HG03175 (cell line): ENCODE results near the gene BACH1.
"Not testable (repeated sequence)": the region's sequence is repeated elsewhere in the genome, so short reads cannot be mapped to it uniquely, and the experiment has no call there.

Experiments
- ATAC-seq: cut with Tn5 transposase; IDR thresholded peaks from one replicate; pipeline ENCODE4 v1.9.1; 2021; ENCODE audit warnings: mild to moderate bottlenecking, moderate library complexity; ENCODE audit not compliant: unreplicated experiment

The BACH1 gene

DNA sequence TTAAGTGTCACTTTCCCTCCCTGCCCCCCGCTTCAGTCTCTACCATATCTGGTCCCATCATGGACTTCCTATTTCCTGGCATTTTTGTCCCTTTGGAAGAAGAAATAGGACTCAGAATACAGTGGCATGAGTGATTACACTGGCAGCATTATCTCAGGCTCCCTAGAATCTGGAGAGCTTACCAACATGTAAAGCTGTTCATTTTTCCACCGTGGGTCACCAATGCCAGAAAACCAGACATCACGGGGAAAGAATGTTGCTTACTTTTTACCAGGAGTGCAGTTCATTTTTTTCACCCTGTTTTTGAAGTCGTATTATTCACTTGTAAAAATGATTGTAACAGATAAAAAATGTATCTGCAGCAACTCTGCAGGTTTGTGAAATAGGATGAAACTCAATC, 44.8 kb downstream of the BACH1 start:
- no peak for ATAC-seq

DNA sequence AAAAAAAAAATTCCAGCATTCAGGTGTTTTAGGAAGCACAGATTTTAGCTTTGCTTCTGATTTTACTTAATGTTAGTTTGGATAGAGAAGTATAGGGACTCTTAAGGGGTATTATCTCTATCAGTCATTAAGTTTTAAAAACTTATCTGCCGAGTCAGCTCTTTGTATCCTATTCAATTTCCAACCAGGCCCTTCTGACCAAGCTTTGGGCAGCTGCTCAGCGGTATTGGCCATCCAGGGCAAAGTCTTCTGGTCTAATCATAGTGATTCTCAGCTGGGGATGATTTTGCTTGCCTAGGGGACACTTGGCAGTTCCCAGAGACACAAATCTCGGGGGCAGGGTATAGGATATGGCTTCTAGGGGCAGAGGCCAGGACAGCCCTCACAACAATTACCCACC, 47.6 kb downstream of the BACH1 start:
- no peak for ATAC-seq

DNA sequence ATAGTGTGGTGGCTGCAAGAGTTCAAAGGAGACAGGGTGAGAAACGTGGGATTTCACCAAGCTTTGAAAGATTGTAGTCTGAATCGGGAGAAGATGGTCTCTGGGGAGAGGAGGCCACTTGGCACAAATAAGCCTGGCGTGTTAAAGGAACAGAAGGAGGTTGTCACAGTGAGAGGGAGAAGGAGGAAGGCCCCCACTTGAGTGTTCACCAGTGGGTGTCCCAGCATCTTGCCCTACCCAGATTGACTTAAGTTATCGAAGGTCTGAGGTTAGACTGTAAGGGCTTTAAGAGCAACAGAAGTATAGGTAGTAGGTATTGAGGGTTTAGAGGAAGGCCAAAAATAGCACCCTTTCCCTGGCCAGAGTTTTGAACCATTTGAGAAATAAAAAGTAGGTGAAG, 48.0 kb downstream of the BACH1 start:
- ATAC-seq, result no peak

DNA sequence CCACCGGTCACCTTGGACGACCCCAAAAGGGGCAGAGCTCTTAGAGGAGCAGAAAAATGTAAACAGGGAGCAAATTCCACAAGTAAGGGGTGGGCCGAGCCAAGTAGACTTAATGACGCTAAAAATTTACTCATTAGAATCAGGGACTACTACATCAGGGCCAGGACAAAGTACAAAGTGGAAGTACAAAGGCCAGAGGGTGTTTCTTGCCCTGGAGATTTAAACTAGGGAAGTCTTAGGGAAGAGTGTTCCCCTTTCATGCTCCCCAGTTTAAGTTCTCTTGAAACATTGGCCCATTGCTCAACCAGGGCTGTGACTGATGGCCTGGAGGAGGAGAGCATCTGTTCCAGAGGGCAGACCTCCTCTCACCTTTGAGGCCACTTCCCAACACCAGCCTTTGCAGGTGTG, 48.6 kb downstream of the BACH1 start:
- ATAC-seq, result no peak

DNA sequence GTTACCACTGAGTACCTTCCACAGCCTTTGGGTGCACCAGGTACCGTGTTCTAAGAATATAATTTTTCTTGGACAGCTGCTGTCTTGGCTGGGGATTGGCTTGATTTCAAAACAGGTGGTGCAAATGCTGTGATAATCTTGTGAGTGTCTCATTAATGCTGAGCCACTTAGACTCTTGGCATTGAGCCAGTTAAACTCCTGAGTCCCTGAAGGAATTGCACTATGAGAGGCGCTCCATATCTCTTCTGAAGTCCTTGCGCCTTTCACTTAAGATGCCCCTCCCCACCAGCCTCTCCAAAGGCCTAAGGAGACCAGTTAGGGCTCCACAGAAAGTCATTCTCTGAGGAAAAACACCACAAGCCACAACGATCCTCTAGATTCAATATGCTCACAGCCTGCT, 51.0 kb downstream of the BACH1 start:
- ATAC-seq, result no peak

DNA sequence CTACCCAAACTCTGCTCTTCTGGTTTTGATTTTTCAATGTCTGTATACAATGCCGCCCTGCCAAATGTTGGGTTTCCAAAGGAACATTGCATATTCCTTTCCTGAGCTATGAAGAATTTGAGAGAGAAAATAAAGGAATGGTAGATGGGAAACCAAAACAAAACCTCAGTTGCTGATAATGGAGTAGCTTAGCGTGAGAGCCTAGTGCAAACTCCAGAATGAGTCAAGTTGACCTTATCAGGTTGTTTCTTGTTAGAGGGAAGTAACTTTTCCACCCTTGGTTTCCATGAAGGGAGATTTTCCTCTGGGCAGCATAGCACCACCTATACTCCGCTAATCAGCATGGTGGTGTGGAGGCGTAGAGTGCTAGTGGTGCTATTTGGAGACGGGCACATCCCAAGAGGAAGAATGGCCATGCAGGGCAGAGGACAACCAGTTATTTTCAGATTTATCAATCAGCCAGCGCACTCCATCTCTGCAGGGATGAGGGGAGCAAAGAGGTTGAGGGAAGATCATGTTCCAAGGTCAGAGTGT, 51.6 kb downstream of the BACH1 start:
- ATAC-seq, result no peak

DNA sequence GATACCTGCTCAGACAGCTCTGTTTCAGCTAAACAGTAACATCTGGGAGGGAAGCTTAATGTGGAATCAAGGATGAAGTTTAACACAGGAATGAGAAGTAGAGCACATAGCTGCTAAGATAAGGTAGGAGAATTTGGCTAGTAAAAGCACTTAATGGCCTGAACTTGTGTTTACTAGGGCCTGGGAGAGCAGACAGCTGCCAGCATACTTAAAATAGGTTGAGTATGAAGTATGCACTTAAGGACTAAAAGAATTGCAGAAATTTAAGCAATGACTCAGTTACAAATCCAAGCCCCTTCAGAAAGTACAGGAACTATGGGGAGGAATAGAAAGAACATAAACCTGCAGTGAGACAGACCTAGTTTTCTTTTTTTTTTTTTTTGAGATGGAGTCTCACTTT, 53.0 kb downstream of the BACH1 start:
- no peak for ATAC-seq

DNA sequence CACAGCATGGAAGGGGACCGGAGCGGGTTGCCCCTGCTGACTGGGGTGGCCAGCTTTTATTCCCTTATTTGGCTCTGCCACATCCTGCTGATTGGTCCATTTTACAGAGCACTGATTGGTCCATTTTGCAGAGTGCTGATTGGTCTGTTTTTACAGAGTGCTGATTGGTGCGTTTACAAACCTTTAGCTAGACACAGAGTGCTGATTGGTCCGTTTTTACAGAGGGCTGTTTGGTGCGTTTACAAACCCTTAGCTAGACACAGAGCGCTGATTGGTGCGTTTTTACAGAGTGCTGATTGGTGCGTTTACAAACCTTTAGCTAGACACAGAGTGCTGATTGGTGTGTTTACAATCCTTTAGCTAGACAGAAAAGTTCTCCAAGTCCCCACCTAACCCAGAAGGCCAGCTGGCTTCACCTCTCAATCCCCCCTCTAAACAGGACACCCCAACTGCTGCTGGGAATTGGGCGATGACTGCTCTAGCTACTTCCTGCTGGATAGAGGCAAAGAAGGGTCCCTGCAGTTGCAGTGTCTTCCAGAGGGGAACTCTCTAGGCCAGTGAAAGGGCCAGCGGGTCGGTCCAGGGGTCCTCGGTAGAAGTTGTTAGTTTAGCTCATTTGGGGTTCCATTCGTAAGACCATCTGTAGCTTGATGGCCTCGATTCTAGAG, 56.5 kb downstream of the BACH1 start:
- ATAC-seq, result not testable (repeated sequence)

DNA sequence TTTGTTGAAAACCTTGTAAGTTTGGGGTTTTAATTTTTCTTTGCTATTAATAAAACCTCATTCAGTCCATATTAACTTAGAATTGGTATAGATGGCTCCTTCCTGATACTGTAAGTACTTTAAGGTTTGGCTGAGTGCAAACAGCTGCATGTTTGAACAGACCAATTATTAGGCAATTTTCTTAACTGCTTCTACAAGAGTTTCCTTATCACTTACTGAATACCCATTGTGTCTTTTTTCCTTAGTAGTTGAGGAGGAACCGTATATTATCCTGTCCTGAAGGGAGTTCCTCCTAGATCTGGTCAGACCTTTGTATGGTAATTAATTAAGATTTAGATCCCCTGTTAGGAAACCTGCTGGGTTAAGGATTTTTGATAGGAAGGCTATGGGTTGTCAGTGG, 57.6 kb downstream of the BACH1 start:
- not testable (repeated sequence) for ATAC-seq

DNA sequence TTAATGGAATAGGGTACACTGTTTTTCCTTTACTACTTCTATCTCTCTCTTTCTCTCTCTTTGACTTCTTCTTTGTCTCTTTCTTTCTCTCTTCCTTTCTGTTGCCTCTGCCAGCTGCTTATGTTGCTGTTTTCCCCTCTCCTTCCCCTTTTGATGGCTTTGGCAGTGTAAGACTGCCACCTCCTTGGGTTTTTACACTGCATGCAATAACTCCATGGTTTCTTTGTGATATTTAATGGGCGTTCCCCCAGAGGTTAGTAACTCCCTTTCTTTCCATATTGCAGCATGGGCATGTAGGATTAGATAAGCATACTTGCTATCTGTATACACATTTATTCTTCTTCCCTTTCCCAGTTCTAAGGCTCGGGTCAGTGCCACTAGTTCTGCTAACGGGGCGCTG, 58.1 kb downstream of the BACH1 start:
- ATAC-seq, result not testable (repeated sequence)

DNA sequence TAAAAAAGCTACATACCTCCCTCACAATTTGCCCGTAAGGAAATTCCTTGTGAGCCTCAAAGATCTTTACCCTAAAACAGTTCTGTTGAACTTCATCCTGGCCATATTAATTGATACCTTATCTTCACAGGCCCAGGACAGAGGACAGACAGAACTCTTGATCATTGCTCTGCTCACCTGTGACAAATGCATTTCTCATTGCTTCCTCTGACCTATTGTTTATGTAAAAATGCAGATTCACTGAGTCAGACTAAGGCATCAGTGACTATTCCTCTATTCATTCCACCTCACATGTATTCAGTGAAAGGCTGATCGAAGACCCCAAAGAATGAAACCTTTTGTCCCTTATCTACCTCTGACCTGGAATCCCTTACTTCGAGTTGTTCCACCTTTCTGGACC, 61.0 kb downstream of the BACH1 start:
- ATAC-seq, result no peak

DNA sequence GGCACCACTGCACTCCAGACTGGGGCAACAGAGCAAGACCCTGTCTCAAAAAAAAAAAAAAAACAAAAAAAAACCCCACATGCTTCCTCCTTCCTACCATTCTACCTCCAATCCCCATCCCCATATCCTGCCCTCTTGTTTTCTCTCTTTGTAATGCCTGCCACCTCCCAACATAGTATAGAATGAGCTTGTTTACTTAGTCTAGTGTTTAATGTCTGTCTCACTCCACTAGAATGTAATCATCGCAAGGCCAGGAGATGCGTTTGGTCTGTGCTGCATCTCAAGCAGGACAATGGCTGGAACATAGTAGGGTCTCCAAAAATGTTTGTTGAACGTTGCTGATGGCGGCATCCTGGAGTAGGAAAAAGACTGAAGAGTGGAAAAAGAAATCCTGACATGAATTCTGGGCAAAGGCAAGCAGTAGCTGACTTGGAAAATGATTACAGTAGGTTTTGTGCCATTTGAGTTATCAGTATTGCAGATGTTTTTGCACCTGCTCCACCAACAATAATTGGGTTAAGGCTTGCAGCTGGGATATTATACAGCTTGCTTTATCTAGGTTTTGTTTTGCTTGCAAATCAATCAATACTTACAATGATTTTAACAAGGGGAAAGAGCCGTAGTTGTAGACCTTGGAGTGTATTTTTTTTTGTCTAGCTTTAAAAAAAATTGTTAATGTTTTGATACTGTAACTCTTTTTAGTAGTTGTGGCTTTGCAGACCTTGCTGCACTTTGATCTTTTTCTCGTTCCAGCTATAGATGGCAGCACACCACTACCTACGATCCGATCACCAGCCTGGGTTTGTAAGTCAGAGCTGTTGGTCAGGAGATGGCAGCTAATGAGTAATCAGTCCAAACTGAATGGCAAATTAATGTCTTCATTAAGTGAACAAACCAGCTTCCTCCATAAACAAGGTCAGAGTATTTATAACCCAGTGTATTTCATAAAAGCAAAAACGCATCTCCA, 62.4 kb downstream of the BACH1 start:
- ATAC-seq, result no peak

DNA sequence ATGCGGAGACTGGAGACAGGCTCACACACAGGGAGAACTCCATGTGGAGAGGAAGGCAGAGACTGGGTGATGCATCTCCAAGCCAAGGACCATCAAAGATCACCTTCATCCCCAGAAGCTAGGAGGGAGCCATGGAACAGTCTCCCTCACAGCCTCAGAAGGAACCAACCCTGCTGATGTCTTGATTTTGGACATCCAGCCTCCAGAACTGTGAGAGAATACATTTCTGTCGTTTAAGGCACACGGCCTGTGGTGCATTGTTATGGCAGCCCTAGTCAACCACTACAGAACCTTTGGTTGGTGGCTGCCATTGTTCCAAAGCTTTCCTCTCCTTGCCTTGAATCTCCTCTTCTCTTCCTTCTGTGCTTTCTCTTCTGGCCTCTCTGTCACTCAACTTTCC, 64.0 kb downstream of the BACH1 start:
- no peak for ATAC-seq

DNA sequence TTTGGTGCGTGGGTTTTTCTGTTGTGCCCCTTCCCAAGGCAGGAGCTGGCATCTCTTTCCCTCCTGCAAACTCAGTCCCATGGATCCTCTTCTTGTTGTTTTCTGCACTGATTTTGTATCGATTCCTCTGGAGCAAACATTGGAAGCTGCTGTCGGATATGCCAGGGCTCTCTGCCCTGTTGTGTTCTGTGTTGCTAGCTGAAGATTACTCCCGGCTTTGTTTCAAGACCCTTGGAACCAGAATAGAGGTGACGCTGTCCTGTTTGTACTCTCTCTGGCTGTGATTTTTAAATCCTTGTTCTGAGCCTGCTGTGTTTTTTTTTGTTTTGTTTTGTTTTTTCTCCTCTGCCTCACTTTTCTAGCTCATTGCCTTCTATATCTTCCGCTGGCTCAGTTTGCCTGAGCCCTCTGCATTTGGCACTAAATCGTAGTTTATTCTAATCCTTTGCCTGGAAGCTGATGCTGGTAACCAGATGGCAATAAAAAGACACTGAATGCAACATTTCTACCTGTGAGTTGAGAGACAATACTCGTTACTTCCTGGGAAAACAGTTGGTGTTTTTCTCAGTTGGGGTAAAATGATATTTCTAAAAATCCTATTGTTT, 67.0 kb downstream of the BACH1 start:
- no peak for ATAC-seq

DNA sequence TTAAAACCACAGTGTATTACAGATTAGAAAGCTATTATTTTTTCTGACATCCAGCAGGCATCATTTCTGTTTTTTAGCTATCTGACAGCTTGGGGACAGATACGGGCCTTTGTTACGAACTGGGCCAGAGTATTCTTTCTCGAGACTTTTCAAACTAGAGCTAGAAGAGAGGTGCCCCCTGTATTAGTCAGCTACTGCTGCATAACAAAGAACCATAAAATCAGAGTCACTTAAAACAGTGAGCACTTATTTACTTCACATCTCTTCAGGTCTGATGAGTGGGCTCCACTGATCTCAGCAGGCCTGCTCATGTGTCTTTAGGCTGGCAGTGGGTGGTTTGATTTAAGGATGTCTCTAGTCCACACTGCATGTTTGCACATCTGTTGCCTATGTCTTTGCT, 67.8 kb downstream of the BACH1 start:
- ATAC-seq, result no peak

DNA sequence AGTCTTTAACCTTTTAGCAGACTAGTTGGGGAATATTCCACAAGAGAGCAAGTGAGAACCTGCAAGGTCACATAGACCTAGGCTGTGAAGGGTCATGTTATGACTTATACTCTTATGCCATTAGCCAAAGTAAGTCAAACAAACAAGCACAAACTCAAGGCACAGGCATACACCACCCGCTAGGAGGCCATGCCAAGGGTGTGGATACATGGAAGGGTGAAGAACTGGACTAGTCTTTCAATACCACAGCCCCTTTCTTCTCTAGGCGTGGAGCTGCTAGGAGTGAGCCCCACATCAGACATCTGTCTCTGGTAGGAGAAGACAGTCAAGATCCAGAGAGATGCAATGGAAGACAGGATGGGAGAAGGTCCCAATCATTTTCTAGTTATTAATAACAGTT, 68.6 kb downstream of the BACH1 start:
- no peak for ATAC-seq

DNA sequence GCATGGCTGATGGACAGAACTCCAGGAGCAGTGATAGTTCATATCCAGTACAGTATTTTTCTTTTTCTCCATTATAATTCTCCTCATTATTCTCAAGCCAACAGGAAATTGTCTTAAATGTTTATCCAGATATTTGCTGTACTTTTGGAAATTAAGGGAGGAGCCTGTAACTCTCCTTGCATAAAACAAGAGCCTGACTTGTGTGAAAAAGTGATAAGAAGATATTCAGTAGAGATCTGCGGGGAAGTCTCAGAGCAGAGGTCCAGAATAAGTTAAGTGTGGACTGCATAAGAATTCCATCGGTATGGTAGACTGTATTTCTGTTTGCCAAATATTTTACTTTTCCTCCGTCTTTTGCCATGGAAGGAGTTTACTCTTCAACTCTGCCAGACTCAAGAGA, 70.2 kb downstream of the BACH1 start:
- no peak for ATAC-seq

DNA sequence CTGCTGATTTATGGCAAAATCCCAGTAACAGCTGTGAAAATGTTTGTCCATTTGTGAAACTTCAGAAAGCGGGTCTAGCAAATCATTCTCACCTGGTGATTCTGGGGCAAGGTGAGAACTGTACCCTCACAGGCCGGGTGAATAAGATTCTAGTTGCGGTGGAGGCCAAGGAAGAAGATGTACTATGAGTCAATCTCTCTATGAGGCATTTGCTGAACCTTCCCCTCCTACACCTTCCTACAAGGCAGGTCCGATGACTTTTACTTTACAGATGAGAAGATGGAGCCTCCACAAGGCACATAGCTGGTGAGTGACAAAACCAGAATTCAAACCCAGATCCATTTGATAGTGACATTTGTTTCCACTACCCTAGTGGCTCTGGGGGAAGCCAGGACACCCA, 72.7 kb downstream of the BACH1 start:
- no peak for ATAC-seq

DNA sequence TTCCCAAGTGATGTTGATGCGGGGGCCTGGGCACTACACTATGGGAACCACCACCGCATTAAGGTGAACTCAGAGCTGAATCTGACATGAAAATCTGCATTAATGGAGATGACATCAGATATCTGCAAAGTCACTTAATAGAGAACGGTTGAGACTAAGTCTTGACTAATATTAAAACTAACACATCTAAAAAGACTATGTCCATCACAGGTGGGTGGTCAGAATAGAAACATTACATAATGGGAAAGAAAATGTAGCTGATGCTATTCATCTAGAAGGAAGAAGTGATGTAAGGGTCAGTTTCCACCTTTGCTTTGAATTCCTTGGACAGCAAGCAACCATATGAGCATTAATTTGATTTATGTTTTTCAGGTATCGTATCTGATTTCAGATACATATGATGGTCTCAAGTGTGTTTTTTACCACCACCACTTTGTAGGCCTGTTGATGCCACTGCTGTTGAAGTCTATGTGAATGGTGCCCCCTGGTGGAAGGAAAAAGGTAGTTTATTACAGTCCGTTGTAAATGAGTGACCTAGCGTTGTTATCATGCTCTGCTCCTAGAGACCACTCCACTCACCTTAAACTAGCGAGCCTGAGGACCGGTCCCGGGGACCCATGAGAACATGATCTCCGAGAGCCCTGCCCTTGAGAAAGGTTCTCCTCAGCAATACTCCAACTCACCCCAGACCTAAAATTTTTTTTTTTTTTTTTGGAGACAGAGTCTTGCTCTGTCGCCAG, 73.5 kb downstream of the BACH1 start:
- ATAC-seq, result peak; percentile 78

DNA sequence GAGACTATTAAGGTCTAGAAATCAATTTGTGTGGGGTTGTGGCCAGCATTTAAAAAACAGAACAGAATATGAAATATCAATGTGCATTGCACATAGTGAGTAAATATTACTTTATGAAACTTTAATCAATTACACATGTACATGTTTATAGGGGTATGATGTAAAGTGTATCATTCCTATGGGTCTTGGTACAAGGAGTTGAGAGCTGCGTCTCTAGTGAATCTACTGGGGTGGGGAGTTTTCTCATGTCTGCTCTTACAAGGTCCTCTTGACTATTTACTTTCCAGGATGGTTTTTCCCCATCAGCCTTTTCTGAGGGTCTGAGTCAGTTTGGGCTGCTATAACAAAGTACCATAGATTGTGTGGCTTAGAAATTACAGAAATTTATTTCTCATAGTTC, 75.8 kb downstream of the BACH1 start:
- ATAC-seq, result no peak

DNA sequence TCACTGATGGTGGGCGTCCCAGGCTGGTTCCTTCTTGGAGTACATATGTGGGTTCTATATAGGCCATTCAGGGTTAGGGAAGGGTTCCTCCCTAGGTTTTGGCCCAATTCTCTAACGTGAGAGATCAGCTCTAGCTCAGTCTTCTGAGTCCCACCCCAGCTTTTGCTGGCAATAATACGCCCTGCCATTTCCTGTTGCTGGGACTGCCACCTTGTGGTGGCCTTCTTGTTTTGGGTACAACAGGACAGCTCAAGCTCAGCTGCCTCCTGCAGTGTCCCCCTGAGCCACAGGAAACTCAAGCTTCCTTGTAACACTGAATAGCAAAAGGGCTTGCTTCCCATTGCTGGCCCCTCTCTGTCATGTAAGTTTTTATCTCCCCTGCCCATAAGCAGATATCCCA, 77.8 kb downstream of the BACH1 start:
- ATAC-seq, result peak; percentile 77
